Prostate gland (tissue), 2 donors: Measurements from ENCODE around the gene GAB1.

Experiments
- POLR2A ChIP-seq: fragments of 450-650 bp; IDR thresholded peaks from one replicate; pipeline ENCODE4 v1.6.1; 2016; ENCODE audit warnings: antibody characterized with exemption, mild to moderate bottlenecking
- TF ChIP-seq, protein P1 (sequence below), 4 experiments: fragments of 200-600 bp in 2 of 4; fragments of 450-650 bp in 2 of 4; sonication (generic) in 2 of 4; IDR thresholded peaks; 1 replicate in 3 of 4; 2 replicates in 1 of 4; pipeline ENCODE4 v1.5.1; 2016 to 2019; ENCODE audit warnings: antibody characterized with exemption in 4 of 4, mild to moderate bottlenecking in 2 of 4, moderate library complexity in 2 of 4

GRCh38 chr4:143311924-143312323 is 24.8 kb upstream of the GAB1 start:
- TF ChIP-seq, protein P1, sequence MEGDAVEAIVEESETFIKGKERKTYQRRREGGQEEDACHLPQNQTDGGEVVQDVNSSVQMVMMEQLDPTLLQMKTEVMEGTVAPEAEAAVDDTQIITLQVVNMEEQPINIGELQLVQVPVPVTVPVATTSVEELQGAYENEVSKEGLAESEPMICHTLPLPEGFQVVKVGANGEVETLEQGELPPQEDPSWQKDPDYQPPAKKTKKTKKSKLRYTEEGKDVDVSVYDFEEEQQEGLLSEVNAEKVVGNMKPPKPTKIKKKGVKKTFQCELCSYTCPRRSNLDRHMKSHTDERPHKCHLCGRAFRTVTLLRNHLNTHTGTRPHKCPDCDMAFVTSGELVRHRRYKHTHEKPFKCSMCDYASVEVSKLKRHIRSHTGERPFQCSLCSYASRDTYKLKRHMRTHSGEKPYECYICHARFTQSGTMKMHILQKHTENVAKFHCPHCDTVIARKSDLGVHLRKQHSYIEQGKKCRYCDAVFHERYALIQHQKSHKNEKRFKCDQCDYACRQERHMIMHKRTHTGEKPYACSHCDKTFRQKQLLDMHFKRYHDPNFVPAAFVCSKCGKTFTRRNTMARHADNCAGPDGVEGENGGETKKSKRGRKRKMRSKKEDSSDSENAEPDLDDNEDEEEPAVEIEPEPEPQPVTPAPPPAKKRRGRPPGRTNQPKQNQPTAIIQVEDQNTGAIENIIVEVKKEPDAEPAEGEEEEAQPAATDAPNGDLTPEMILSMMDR (IDR thresholded peaks at IDR 0.05) = no peak
- no peak for TF ChIP-seq POLR2A
